Raji (cell line): Measurements from ENCODE around the gene DAGLA.

Experiments
- POLR2A ChIP-seq: IDR thresholded peaks from 2 replicates; pipeline ENCODE4 v1.6.1; 2011; ENCODE audit warnings: low read depth, low read length, control low read depth; ENCODE audit not compliant: insufficient read depth

DAGLA gene

DNA sequence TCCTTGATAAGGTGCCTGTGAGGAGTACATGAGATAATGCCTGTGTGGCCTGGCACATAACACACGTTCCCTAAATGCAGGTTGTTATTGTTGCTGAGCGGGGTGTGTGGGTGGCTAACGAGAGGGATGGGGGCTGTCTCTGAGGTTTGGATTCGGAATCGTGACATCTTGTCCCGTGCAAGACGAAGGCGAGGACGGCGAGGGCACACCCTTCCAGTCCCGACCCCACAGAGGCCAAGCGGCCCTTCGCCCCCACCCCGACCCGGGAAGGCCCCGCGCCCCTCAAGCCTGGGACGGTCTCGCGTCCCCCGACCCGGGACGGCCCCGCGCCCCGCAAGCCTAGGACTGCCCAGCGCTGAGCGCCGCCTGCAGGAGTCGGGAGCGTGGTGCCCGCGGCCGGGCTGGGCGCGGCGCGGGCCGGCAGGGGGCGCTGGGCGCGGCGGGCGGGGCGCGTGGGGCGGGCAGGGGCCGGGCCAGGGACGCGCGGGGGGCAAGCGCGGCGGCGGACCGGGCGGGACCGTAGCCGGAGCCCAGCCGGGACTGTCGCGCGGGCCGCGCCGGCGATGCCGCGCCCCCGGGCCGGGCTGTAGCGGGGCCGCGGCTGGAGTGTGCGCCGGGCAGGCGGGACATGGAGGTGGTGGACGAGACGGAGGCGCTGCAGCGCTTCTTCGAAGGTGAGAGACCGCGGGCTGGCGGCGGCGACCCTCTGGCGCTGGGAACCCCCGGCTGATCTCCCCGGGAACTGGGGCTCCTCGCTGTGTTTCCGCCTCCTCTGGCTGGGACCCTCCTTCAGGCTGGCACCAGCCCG lies 72.1 kb downstream of the DAGLA start, which contains the start of gene MYRF:
Gene MYRF (plus strand): TSS at position 520 of the 808 bp plus-strand sequence. CDS start 109 bp downstream, at position 629.
- no peak for TF ChIP-seq POLR2A

DNA sequence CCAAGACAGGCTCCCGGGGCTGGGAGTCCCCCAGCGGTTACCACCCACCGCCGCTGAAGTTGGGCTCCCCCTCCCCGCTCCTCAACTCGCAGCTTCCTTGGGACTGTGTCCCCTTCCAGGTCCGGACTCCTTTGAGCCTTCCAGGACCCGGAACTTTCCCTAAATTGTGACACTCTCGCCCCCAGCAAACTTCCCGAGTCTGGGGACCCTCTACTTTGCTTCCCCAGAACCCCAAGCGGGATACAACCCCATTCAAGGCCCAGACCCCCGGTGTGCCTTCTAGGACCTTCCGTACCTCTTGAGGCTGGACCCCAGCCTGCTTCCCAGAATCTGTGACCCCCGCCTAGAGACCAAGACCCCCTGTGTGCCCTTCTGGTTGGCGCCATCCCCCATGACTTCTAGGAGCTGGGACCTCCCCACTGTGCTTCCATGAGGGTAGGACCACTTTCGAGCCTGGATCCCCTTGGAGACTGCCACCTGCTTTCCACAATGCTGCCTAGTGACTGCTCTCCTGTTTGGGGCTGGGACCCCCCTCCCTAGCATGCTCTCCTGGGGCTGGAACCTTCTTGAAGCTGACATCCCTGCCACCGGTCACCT lies 72.8 kb downstream of the DAGLA start:
- no peak for TF ChIP-seq POLR2A

DNA sequence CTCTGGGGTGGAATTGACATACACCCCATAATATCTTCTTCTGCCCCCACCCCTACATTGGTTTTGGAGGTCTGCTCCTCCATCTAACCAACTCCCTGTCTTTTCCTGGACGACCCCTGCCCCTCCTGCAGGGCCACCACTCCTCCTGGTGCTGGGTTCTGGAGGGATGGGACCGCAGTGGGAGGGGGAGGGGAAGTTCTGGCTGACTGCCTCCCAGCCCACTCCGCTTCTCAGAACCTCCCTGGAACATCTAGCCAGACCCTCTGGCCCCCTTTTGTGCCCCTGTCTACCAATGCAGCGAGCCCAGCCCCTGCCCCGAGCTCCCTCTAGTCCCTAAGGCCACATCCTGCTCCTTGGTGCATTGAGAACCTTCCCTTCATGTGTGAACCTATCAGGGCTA lies 73.5 kb downstream of the DAGLA start:
- no peak for TF ChIP-seq POLR2A

DNA sequence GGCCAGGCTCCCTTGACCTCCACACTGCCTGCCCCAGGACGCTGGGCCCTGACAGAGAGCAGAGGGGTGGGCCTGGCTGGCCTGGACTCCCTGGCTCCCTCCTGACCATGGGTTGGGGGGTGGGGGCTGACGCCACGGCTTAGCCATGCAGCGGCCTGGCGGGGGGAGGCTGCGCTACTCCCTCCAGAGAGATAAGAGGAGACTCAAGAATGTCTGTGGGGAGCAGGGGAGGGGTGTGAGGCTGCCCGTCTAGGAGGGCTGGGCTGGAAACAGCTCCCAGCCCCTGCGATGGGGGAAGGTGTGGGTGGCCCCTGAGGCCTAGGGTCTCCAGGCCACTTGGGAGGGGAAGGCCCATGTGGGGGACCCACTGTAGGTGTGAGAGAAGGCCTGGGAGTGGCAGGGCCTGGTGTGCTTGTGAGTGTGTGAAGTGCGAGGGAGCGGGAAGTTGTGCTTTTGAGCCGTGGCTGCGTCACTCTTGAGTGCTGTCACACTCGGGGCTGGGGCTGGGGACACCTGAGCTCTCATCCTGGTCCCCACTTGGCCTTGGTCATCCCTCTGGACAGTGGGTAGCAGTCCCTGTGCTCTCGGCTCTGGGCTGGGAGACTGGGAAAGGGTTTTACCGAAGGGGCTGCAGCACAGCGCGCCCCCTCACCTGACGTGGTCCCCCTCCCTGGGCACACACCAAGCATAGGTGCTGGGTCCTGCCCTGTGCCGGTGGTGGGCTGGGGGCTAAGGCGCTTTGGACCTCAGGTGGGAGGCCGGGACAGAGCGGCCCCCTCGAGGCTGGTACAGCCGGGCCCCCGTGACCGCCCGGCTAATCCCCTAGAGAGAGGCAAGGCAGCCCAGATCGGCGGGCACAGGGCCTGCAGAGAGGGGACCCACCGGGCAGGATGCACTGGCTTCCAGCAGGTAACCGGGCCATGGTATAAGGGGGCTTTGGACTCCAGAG lies 74.6 kb downstream of the DAGLA start:
- no peak for TF ChIP-seq POLR2A

DNA sequence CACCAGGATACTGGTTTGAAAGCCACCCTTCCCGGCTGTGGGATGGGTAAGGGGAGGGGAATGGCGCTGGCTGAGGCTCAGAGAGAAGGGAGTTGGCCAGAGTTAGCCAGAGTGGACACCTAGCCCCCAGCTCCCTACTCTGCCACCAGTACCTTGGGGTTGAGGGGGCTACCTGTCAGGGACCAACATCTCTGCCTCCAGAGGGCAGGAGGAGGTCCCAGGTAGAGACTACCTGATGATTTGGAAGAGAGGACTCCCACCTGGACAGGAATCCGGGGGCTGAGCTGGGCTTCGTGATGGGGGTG lies 75.9 kb downstream of the DAGLA start:
- no peak for TF ChIP-seq POLR2A

DNA sequence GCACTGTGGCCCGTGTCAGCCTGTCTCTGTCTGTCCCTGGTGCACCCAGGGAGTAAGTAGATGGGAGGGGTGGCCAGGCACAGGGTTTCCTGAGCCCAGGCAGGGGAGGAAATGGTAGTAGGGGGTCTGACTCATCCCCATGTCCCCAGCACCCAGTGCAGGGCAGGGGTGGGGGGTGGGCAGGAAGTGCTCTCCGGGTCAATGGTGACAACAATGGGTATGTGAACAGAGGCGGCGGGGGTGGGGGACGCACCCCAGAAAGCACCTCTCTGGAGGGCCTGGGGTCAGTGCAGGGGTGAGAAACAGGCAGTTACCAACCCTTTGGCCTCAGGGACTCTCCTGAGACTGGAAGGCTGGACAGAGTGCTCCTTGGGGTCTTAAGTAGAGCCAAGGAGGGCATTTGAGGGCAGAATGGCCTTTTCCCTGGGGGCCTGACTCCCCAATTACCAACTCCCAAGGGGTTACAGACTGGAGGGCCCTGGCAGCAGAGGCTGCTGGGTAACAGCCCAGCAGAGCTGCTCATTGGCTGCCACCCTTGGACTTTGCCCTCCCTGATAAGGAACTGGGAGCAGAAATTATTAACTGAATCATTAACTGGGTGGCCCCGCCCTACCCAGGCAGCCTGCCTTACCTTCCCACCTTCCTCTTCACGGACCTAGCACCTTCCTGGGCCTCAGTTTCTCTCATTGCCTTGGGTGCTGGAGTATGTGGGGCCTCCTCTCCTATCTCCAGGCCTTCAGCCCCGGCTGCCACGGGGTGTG lies 76.4 kb downstream of the DAGLA start:
- no peak for TF ChIP-seq POLR2A

DNA sequence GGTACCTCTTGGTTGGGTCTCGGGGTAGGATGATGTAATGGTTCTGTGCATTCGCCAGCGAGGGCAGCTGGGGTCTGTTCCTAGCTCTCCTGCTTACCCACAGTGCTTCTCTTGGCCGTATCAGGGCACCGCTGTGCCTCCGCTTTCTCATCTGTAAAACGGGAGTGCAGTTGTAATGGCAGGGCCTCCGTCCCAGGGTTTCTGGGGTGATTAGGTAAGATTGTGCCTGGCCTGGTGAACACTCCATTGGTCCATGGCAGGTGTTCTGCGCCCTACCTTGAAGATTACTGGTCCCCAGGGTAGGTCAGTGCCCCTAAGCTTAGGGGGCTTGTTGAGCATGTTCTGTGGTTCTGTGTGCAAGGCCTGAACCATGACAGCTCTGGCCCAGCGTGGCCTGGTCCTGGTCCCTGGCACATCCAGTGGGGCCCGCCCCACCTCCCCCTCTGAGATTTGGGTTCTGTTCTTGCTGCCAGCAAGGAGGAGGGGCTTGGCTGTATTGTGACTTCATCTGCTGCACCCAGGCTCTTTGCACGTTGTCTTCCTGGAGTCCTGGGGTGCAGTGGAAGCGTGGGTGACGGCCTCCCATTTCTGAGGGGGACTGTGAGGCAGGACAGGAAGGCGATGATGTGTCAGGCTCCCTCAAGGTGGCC lies 77.1 kb downstream of the DAGLA start:
- no peak for TF ChIP-seq POLR2A

DNA sequence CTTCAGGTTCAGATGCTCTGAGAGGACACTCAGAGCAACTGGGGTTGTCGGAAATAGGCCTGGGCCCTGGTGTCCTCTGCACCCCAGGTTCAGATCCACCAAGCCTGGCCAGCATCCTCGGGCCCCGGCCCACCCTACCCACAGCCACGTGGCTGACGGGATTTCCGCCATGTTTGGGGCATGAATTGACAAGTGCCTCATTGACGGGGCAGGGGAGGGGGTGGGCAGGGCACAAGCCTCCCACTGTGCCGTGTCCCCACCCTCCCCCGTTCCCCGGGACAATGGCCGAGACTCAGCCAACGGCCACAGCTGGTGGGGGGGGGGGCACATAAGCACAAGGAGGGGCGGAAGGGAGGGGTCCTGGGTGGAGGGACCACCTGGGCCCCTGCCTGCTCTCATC lies 80.8 kb downstream of the DAGLA start:
- TF ChIP-seq POLR2A = no peak

DNA sequence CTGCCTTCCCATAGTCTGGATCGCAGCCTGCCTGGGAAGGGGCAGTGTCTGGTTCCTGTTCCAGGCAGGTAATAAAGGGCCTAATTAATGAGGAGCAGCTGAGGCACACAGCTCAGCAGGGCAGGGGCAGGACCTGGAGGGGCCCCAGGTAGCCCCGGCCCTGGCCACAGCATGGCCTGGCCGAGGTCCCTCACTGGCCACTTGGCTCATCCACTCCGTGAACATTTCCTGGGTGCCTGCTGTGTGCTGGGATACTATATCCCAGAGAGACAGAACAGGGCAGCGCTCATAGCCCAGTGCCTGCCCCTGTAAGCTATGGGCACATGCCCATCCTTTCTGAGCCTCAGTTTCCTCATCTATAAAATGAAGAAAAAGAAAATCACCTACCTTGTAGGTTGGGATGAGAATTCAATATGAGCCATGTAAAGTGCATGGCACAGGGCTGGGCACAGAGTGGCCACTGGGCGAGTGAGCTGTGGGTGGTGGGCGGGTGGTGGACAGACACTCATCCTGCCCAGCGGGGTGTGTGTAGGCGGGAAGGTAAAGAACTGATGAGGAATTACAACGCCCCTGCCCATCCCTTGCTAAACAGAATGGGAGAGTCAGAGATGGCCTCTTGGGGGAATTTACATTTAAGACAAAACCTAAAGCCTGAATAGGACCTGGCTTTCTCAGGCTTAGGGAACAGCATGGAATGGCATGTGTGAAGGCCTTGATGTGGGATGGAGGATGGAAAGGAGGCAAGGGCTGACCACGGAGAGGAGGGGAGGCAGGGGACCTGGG lies 81.4 kb downstream of the DAGLA start:
- TF ChIP-seq POLR2A = no peak

DNA sequence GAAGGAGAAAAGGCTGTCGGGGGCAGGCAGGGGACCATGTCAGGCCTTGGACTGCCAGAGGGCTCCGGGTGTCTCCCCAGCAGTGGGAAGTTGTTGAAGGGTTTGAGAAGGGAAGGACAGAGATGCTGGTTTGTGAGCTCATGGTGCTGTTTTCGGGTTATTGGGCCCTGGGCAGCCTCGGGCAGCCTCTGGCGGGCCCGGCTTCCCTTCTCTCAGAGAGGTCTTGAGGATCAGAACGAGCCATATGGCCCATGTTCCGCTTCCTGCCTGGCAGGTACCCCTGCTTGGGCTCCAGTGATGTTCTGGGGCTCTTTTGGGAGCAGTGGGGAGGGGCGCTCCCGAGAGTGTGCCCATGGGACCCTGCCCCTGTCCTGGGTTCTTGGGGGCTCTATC lies 82.0 kb downstream of the DAGLA start:
- TF ChIP-seq POLR2A = no peak

DNA sequence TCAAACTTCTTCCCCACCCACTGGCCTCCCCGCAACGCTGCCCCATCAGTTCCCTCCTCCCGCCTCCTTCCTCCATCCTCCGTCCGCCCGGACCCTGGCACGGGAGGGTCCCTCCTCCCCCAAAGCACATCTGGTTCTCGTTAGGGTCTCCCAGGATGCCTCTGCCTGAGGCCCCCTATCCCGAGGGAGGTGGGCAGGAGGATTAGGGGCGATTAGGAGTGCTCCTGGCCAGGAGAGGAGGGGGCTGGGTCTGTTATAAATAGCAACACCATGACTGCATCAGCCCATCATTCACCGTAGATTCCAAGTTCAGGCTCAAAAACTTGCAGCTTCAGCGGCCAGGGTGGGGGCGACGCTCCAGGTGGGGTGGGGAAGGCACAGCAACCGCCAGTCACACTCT lies 82.6 kb downstream of the DAGLA start:
- TF ChIP-seq POLR2A = no peak

DNA sequence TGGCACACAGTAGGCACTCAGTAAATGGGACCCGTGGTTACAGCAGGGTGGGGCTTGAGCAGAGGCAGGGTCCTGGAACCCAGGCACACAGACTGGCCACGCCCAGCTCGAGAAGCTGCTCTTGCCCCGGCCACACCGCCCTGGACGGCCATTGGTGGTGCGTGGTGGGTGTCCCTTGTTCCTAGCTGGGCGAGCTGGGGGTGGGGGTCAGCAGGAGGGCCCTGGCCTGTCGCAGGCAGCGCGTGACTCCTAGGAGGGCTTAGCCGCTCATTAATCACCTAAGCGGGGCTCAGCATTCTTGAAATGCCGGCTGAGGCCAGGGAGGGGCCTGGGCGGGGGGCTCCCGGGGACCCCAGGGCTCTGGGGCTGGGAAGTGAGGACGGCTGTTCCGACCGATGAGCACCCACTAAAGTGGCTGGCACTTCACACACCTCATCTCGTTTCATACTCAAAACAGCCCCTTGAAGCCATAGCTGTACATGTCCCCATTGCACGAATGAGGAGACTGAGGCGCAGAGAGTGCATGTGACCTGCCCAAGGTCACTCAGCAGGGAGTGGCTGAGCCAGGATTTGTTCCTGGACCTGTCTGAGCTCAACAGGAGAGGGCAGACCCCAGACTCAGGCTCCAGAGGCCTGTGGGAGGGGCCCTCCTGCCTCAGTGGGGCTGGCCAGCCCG lies 83.9 kb downstream of the DAGLA start:
- no peak for TF ChIP-seq POLR2A

DNA sequence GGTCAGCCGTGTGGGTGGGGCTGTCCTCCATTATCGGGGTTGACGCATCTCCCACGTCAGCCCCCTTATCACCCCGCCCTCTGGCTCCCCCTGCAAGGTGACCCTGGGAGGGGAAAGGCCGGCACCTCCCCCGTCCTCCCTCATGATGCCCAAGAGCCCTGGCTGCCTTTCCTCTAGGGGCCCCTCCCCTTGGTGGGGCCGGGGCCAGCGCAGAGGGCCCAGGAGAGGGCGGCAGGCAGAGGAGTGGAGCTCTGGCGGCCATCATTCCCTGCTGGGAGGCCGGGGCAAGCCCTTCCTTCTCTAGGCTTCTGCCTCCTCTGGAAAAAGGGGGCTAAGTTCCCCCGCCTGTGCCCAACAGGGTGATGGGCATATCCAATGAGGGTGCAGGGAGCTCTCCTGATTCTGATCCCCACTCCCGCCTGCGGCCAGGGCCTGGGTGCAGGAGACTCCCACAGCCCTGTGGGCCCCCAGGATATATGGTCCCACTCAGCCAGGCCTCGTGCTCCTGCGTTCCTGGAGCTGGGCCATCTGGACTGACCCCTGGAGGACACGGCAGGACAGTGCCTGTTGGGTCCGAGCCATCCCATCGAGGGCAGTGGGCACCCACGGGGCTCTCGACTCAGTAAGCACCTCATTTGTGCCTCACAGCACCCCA lies 84.5 kb downstream of the DAGLA start:
- no peak for TF ChIP-seq POLR2A
